Stimulated activated CD4-positive, alpha-beta T cell treated with anti-CD3 and anti-CD28 coated beads, Interleukin-12 subunit alpha, Interleukin-12 subunit beta, amount 100 ng/mL, for 48 hours (primary cell): Measurements from ENCODE around the gene PLAC1.

Source experiments
- DNase-seq, 3 donors: peaks; one replicate each; pipeline ENCODE4 v3.0.0-alpha.2; 2020; ENCODE audit warnings: low read depth in 2 of 3, low spot score in 1 of 3

Gene PLAC1, protein sequence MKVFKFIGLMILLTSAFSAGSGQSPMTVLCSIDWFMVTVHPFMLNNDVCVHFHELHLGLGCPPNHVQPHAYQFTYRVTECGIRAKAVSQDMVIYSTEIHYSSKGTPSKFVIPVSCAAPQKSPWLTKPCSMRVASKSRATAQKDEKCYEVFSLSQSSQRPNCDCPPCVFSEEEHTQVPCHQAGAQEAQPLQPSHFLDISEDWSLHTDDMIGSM

DNA sequence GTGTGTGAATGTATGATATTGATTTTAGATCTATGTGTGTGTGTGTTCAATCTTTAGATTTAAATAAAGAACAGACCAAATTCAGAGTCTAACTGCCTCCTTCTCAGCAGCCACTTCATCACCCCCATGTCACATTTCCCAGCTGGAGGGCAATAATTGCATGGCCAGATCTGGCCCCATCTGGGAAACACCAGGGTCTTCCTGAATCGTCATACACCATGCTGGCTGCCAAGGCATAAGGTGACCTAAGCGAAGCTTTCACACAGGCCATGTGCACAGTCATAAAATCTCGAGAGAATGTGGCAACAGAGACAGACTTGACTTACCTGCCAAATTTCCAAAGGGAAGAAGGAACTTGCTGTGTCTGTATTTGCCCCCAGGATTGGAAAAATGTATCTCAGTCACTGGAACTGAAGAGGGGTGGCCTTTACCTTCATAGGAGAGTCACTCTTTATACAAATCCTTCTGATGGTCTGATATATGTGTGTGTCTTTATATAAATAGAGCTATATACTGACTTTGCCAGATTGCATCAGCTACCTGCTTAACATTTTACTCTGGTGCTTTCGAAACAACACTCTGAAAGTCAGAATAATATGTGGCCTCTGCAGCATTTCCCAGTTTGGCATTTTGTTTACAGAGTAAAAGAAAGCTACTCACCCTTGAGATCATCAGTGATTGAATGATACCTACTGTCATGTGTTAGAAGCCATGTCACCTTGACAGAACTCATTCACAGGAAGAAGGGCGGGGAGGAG, at the start of gene PLAC1:
PLAC1 (minus strand) TSS at position 470 of the 758 bp plus-strand sequence. CDS start 91,789 bp downstream, outside the sequence.
- no peak for DNase-seq

DNA sequence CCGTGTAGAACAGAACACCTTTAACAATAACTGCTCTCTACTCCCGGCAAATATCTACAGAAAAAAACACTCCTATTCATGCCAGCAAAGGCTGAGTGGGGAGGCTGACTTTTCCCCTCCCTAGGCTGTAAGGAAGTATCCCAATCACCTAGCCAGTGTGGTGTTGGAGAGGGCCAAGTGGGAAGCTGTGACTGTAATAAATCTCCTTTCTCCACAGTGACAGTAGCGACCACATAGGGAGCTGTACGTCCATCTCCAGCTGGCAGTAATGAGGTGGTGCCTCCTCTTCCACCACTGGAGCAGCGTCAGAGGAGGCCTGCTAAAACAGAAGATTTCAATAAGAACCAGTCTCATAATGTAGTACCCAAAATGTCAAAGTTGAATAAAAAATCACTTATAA, 47.9 kb upstream of the PLAC1 start:
- no peak for DNase-seq

DNA sequence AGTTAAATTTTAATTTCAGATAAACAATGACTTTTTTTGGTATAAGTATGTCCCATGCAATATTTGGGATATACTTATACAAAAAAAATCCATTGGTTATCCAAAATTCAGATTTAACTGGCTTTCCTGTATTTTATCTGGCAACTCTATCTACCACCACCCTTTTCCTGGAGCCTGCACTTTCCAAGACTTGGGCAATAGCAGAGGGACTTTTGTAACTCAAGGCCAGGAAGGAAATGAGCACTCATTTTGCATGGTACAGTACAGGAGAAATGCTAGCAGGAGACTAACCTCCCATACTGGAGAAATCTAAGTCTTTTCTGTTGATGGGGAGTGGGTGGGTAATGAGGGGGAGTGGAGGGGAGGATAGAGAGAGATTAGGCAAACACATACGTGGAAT, 37.7 kb upstream of the PLAC1 start:
- no peak for DNase-seq

DNA sequence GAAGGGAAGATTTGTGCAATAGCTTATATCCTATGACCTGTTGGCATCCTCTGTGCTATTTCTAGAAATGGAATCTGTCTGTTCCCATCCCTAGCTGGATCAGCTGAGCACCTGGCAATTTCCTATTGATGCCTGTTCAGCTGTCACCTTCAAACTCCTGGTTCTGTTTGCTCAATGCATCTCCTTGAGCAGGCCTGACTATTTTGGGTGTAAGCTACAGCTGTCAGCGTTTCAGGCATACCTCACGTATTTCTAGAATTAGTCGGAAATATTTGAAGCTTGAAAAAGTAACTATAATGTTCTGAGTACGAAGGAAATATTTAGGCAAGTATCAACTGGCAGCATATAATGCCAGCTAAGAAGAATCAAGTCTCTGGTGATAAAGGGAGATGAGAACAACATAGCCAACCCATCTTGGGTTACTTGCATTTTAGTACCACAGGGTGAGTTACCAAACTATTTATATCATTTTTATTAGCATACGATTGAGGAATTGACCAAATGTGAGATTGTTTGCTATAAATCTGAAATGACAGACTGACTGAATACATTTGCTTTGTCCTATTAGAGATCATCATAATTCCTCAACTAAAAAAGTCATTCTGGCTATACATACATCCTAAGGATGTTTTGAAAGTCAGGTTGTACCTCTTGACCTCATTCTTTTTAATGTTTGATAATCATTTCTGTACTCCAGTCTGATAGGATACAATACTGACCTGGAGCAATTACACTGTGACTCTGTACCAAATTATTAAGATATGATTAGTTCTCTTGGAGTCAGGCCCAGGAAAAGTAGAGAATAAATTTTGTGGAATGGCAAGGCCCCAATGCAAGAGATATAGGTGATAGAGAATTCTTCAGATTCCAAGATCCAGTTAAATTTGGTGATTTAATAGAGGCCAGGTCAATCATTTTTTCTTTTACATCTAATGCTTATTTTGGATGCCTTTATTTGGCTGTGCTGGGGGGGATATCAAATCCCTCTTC, 36.4 kb upstream of the PLAC1 start:
- DNase-seq, result no peak

DNA sequence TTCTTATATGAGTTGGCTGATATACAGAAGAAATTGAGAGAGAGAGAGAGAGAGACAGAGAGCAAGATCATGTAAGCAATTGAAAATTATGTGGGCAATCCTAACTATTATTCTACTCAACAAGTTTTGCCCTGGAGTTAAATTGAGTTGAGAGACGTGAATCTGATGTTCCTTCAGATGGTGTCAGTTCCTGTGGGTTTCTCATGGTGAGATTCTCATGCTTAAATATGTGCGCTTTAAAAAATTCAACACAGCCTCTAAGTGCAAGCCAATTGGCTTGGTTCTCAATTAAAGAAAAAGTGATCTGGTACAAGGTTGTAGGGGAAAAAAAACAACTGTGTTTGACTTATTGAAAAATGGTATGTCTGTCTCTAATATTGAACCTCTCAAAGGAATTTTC, 35.4 kb upstream of the PLAC1 start:
- no peak for DNase-seq

DNA sequence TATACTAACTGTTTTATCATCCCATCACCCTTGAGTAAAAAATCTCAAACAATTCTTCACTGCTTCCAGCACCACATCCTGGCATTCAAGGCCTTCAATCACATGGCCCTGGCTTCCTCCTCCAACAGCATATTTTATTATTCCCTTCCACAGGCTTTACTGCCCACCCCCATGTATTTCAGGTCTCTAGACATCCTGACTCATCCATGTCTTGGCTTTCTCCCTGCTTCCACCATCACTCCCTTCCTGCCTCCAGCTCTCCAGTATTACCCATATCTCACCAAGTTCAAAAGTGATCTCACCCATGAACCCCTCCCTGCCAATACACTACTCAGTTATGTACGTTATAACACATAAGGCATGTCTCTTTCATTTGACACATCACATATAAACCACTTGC, 34.7 kb upstream of the PLAC1 start:
- DNase-seq, result no peak

DNA sequence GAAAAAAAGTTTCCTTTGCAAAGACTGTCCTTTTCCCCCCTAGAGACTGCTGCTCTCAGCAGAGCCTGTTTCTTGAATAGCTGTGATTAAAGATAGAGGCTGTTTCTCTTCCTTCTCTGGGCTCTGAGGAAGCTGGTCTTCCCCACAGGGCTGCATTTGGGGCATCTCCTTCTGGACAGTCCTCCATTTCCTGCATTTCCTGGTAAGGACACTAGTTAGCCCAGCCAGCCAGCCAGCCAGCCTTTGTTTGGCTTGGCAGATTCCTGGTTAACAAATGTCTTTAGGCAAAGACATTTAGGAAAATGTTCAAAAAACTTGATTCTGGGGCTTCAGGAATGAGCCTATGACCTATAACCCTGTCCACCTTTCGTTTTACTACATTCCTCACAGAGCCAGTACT, 34.0 kb upstream of the PLAC1 start:
- DNase-seq, result no peak

DNA sequence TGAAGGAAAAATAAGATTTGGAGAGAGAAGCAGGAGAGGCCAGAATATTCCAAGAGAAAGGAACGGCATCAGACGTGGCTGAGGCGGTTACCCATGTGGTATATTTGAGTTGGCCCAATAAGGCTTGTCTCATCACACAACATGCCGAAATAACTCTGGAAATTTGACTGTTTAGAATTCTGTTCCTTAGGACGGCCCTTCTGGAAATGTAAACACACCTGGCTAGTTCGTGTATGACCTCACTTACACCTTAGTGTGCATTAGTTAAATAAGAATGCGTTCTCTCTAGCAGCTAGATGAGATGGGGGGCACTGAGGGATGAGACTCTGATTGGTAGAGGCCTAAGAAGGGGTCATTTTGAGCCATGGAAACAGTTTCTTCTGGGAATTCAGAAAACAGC, 33.2 kb upstream of the PLAC1 start:
- no peak for DNase-seq

DNA sequence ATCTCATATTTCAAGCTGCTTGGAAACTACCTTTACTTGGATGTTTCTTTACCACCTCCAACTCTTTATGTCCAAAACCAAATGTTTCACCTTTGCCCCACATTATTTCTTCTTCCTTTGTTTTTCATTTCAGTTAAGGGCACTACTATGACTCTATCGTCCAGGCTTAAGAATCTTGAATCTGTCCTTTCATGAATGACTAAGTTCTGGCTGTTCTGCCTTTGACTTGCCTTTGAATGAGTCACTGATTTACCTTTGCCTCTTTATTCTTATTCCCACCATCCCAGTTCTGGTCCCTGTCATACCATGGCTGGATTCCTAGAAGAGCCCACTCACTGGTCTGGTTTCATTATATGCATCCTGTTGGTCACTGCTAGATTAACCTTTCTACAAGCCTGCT, 30.6 kb upstream of the PLAC1 start:
- no peak for DNase-seq

DNA sequence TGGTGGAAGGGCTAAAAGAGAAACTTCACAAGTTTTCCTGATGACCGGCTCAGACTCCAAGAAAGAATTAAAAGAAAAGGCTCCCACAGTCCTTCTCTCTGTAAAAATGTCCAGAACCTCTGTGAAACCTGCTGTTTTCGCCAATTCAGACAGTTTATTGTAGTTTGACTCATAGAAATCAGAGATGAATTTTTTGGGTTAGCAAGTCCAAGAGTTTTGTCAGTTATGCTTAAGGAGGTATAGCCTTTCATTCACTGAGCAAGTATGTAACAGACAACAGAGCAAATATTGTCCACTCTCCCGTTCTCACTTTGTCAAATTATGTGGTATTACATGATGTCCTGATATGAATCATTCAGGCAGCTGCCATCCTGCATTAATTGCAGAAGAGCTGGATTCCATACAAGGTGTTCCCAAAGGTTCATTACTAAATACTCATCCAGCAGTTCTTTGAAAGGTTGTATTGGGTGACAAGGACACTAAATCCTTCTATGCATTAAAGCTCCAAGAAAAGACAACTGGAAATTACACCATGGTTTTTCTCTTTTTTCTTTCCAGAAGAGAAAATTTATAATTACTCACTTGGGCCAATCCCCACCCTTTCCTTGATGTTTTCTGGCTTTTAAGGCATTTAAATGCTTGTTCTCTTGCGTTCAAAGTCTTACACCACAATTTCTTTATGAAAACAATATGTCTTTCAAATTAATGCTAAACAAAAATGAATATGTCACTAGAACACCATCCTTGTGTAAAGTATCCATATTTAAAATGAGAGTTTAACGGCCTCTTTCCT, 30.0 kb upstream of the PLAC1 start:
- no peak for DNase-seq

DNA sequence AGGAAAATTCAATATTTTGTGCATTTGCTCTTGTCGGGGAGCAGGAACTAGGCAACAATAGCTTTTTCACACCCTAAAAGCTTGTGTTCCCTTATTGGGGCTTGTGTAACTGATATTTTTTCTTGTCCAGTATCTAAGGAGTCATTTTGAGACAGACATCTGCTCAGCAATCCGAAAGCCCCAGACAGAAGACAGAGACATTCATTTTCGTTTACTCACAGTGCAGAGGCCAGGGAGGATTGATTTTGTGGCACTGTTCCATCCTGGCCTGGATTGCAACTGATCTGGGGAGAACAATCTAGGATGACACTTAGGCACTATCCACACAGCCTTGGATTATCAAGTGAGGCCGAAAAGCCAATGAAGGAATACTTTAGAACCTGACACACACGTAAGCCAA, 27.4 kb upstream of the PLAC1 start:
- DNase-seq, result no peak

DNA sequence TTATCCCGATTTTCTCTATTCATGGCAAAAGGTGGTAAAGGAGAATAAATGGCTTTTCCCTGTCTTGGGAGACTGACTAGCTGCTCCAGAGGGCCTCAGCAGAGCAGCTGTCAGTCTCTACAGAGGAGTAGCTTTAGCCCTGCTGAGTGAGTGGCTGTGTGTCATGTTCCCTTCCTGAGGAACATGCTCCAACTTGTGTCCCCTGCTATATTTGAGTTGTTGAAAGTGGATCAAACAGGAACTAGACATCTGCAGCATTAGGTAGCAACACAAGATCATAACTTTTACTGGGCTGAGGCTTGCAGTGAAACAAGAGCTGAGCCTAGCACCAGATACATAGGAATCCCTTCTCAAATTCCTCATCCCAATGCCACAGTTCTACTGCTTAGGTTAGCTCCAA, 26.7 kb upstream of the PLAC1 start:
- DNase-seq, result no peak

DNA sequence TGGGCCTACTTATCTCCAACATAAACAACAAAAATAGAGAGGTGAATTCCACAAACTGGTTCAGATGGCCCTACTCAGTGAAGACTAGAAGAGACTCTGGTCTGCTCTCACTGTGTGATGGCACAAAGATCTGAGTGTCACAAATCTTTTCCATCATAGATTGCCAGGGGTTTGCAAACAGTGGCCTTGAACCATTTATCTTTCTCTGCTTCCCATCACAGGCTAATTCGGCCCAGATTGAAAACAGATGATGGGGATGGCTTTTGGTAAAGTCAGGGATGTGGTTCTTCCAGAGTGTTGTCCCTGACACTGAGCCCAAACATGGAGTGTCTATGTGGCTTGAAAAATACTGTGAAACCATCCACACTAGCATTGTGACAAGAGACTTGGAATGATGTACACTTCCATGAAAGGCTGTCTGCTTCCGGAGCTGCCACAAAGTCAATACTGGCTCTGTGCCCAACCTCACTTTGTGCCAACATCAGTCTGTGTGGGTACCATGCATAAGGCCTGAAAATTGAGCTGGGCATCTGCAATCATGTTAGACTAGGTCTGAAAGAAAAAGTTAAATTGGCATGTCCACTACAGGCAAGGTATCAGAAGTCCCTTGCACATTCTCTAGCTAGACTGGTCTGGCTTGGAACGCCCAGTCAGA, 25.2 kb upstream of the PLAC1 start:
- DNase-seq, result no peak

DNA sequence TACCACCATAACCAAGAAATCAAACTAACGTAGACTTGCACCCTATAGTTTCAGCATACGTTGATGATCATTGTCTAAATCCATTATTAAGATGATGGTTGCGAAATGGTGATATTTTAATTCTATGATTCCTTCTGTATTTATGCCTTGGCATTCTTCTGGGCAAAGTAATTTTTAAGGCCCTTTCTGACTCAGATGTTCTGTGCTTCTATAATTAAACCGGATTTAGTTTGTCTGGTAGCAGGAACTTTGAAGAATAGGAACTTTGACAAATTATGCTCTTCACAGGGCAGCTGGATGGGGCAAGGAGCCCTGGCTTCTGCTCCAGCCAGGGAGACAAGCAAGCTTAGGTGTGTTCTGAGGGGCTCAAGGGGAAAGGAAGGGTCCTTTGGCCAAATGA, 23.8 kb upstream of the PLAC1 start:
- no peak for DNase-seq

DNA sequence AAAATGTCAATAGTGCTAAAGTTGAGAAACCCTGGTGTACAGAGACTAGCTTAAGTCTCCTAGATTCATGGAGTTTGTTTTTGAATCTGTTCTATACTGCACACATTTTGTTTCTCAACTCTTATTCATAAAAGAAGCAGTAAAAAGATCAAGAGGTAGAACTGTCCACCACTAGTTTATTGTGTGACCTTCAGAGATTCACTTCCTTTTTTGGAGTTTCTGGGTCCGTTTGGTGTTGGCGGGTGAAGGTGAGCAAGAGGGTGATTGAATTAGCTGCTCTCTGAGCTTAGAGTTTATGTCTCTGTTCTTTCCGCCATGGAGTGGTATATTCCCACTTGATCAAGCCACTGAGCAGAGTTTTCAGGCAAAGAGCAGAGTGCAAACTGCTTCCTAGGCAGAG, 21.4 kb upstream of the PLAC1 start:
- no peak for DNase-seq

DNA sequence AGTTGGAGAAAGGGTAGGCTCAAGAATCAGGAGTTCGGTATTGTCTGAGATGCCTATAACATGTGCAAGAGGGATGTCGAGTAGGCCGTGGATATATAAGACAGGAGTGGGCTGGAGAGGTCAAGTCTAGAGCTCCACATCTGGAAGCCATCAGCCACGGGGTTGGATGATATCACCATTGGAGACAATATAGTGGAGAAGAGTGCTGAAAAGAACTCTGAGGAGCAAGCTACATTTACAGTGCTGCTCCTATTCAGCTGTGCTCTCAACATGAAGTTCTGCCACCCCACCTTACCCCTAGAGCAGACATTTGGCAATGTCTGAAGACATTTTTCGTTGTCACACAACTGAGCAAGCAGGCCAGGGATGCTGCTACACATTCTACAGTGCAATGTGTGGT, 20.9 kb upstream of the PLAC1 start:
- no peak for DNase-seq

DNA sequence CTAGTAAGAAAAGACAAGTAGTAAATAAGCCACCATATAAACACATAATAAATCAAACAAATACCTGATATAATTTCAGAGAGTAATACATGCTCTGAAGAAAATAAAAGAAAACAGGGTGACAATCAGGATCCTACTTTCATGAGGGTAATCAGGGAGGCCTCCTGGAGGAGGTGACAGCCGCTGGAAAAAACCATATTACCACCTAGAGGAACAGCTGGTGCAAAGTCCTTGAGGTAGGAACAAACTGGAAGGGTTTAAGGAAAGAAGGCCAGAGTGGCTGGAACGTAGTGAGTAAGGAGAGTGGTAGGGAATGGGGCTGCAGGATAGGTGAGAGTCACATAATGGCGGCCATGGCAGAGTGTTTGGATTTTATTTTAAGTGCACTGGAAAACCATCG, 19.1 kb upstream of the PLAC1 start:
- no peak for DNase-seq

DNA sequence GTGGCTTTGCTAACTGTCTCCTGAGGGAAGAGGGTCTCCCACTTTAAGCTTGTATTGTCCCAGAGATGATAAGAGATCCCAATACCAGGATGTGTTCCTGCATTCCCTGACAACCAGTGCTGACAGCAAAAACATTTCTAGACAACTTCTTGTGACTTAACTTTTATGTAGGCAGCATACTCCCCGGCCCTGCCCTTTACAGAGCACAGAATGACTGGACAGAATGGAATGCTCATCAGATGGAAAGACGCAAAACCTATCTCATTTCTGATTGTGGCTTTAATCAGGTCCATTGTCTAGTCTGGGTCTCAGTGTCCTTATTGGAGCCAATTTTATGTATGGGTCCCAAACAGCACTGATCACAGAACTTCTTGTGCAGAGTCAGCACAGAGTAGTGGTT, 18.2 kb upstream of the PLAC1 start:
- DNase-seq, result no peak

DNA sequence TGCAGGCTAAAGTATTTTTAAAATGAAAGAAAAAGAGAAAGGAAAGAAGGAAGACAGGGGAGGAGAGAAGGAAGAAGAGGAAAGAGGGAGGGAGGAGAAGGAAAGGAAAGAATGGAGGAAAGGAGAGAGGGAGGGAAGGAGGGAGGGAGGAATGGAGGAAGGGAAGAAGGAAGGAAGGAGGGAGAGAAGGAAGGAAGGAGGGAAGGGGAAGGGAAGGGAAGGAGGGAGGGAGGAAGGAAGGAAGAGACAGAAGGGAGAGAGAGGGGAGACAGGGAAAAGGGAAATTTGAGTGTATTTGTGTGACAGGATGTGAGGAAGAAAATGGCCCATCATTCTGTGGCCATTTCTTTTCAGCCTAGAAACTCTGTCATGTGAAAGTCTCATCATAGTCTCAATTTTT, 14.9 kb upstream of the PLAC1 start:
- no peak for DNase-seq

DNA sequence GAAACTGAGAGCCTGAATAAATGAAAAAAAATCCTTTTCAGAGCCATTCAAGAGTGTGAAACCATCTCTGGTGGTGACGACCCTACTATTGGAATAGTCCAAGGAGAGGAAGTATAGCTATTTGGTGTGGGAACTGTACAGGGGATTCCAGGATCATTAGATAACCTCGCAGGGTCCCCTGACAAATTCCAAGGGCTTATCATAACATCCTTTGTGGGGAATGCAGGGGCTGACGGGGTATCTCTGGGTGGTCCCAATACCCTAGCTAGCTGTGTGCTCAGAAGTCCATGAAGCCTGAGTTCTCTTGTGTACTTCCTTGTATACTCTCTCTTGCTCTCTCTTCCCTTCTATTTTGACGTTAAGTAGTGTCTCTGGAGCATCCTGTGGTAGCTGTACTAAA, 13.8 kb upstream of the PLAC1 start:
- DNase-seq, result no peak

DNA sequence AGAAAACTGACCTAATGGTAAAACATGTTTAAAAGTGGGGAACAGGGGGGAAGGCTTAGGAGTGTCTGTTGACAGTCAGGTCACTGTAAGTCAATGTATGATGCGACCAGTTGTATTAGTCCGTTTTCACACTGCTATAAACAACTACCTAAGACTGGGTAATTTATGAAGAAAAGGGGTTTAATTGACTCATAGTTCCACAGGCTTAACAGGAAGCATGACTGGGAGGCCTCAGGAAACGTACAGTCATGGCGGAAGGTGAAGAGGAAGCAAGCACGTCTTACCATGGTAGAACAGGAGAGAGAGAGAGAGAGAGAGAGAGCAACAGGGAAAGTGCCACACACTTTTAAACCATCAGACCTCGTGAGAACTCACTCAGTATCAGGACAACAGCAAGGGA, 13.0 kb upstream of the PLAC1 start:
- no peak for DNase-seq
